Neural crest cell (in vitro differentiated cells): ENCODE data around the gene ZNF785. TPM values are rescaled to one million over a fixed set of nuclear protein-coding genes. Genes with fewer than 3 reads are reported as not detected.
"Not testable (repeated sequence)": the region's sequence is repeated elsewhere in the genome, so short reads cannot be mapped to it uniquely, and the experiment has no call there.

Experiments used
- DNase-seq: peaks from one replicate; pipeline ENCODE4 v3.0.0; 2021; ENCODE audit warnings: low read depth, mixed read lengths, low spot score
- H3K27ac Mint-ChIP-seq: one replicate; pipeline ENCODE4 v1.8.0; 2021; ENCODE audit warnings: mild to moderate bottlenecking, mixed read lengths; ENCODE audit not compliant: unreplicated experiment
- H3K27me3 Mint-ChIP-seq: 2 replicates; pipeline ENCODE4 v1.8.0; 2021; ENCODE audit warnings: low read depth, mild to moderate bottlenecking, mixed read lengths
- H3K36me3 Mint-ChIP-seq: 2 replicates; pipeline ENCODE4 v1.8.0; 2021; ENCODE audit warnings: low read depth, mild to moderate bottlenecking, mixed read lengths
- H3K4me1 Mint-ChIP-seq: 2 replicates; pipeline ENCODE4 v1.8.0; 2021; ENCODE audit warnings: mixed read lengths
- H3K4me3 Mint-ChIP-seq: one replicate; pipeline ENCODE4 v1.8.0; 2021; ENCODE audit warnings: mild to moderate bottlenecking, mixed read lengths
- H3K9me3 Mint-ChIP-seq: 2 replicates; pipeline ENCODE4 v1.8.0; 2021; ENCODE audit warnings: mixed read lengths
- long read RNA-seq: library from polyadenylated mRNA; unstranded; transcript quantifications from one replicate; pipeline ENCODE4 v2.0.0, GENCODE V29; 2020
- total RNA-seq: library from RNA; stranded (reverse); gene quantifications from 2 replicates; pipeline ENCODE4 v1.2.1, GENCODE V29; 2021
- TF ChIP-seq, protein P1 (sequence below): fragments of 200-600 bp; sonication (generic); conservative IDR thresholded peaks from 2 replicates; pipeline ENCODE4 v1.5.0; 2021; ENCODE audit warnings: antibody characterized with exemption, mild to moderate bottlenecking

ZNF785 gene
- 37.6 and 38.3 TPM in 2 replicates for total RNA-seq
- long read RNA-seq, partial matches to known transcripts, result 0 of 1 reads
- long read RNA-seq, other reads (novel, unspliced or antisense), result 1 of 1 reads

DNA sequence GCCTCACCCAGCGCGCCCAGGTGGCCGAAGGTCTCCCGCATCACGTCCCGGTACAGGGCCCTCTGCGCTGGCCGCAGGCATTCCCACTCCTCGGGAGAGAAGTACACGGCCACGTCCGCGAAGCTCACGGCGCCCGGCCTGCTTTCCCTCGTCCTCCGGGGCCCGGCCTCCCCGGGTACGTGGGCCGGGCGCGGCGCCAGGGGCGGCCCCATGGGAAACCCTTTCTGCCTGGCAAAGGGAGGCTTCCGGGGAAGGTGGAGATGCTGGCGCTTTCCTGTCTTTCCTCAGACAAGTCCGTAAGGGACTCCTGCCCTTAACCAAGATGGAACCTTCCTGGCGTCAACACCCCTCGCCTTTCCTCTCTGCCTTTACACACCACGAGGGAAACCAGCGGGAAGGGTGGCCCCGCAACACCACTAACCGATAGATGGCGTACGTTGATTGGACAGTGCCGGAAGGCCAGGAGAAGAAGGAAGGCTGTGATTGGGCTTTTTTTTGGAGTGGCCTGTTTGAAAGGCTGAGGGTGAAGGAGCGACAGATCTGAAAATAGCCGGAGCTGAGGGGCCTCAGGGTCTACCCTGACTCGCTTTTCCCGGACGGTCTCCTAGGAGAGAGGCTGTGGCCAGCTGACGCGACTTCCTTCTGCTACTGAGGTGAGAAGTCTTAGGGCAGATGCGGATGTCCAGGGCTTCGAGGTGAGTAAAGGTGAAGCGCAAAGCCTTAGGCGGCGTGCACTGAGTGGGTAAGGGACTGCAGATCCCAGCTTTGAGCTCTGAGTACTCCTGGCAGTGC, at the start of gene ZNF785:
Gene ZNF785, minus strand, starts transcription at position 298 of the 792 bp plus-strand sequence. Its CDS starts 86 bp downstream, at position 212.
- Mint-ChIP-seq H3K4me3 (peak within 1 kb of the TSS; percentile 90), H3K4me1 (peaks cover 28% of the 10 kb centered on the region), H3K27ac (peak within 1 kb of the TSS; percentile 73), H3K9me3 (no peaks in the 10 kb centered on the region), H3K27me3 (no peaks in the 10 kb centered on the region), H3K36me3 (peaks cover 15% of the 10 kb centered on the region)
- DNase-seq, result peak; percentile 87
- TF ChIP-seq, protein P1, sequence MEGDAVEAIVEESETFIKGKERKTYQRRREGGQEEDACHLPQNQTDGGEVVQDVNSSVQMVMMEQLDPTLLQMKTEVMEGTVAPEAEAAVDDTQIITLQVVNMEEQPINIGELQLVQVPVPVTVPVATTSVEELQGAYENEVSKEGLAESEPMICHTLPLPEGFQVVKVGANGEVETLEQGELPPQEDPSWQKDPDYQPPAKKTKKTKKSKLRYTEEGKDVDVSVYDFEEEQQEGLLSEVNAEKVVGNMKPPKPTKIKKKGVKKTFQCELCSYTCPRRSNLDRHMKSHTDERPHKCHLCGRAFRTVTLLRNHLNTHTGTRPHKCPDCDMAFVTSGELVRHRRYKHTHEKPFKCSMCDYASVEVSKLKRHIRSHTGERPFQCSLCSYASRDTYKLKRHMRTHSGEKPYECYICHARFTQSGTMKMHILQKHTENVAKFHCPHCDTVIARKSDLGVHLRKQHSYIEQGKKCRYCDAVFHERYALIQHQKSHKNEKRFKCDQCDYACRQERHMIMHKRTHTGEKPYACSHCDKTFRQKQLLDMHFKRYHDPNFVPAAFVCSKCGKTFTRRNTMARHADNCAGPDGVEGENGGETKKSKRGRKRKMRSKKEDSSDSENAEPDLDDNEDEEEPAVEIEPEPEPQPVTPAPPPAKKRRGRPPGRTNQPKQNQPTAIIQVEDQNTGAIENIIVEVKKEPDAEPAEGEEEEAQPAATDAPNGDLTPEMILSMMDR, result no peak

- Mint-ChIP-seq H3K27me3 (no peaks in the 10 kb centered on the region), H3K9me3 (no peaks in the 10 kb centered on the region), H3K4me1 (peaks cover 22% of the 10 kb centered on the region), H3K27ac (no peak overlapping the region), H3K4me3 (peak overlapping the region; percentile 95), H3K36me3 (no peaks in the 10 kb centered on the region)
- TF ChIP-seq, protein P1, result no peak
- DNase-seq, result no peak
Measured at GRCh38 chr16:30633526-30633925, 48.0 kb upstream of the ZNF785 start.

GRCh38 chr16:30632454-30632853, 47.0 kb upstream of the ZNF785 start:
- not testable (repeated sequence) for DNase-seq, H3K27ac Mint-ChIP-seq, H3K36me3 Mint-ChIP-seq, H3K4me3 Mint-ChIP-seq, H3K9me3 Mint-ChIP-seq, H3K27me3 Mint-ChIP-seq
- H3K4me1 Mint-ChIP-seq, result peaks cover 23% of the 10 kb centered on the region

DNA sequence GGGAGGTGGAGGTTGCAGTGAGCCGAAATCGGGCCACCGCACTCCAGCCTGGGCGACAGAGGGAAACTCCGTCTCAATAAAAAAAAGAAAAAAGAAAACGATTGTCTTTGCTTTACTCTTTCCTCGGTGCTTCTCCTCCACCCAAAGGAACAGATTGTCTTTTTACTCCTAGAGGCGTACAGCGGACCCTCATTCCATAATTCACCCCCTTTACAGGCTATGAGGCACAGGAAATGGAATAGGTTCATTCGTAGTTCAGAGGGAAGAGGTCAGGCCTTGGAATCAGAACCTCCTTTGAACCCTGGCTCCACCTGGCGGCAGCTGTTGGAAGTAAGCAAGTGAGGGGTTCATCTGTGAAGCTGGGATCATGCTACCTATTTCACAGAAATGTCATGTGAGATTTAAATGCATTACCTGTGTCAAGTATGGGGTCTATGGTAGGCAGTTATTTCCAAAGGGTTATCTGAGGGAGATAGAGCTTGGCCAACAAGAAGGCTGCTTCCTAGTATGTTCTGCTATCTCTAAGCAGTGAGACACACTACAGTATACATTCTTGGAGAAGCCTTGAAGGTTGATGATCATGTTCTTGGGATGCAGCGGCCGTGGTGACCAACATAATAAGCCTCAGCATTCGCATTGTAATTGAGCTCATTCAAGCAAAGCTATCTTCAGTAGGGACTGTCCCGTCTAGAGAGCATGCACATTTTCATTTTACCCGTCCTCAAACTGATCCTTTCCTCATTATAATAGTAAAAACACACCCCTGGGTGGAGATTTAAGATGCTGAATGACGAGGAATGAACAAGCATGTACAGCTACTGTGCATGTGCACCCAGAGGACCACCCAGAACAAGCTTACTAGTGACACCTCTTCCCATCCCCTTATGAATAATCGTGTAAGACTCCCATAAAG, 43.4 kb upstream of the ZNF785 start:
- H3K9me3 Mint-ChIP-seq, result no peaks in the 10 kb centered on the region
- peak overlapping the region; percentile 10 for H3K4me3 Mint-ChIP-seq
- H3K27me3 Mint-ChIP-seq, result no peaks in the 10 kb centered on the region
- no peak overlapping the region for H3K27ac Mint-ChIP-seq
- peaks cover 5% of the 10 kb centered on the region for H3K4me1 Mint-ChIP-seq
- TF ChIP-seq, protein P1, result peak; percentile 90
- H3K36me3 Mint-ChIP-seq, result no peaks in the 10 kb centered on the region
- peak; percentile 96 for DNase-seq

DNA sequence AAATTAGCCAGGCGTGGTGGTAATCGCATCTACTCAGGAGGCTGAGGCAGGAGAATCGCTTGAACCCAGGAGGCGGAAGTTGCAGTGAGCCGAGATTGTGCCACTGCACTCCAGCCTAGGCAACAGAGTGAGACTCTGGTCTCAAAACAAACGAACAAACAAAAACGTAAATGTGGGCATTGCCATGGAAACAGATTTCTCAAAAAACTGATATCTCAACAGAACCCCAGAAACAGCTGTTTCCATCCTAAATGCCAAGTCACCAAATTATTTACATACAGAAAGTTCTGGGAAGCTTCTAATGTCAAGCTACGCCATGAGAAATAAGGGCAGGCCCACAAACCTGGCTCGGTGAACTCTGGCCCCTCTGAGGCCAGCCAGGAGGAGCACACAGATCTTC, 40.7 kb upstream of the ZNF785 start:
- DNase-seq, result no peak
- Mint-ChIP-seq H3K4me3 (no peak overlapping the region), H3K9me3 (no peaks in the 10 kb centered on the region), H3K36me3 (no peaks in the 10 kb centered on the region), H3K4me1 (peaks cover 10% of the 10 kb centered on the region), H3K27me3 (no peaks in the 10 kb centered on the region), H3K27ac (no peak overlapping the region)
- TF ChIP-seq, protein P1, result no peak
